Dermis microvascular lymphatic vessel endothelial cell (primary cell): ENCODE data around the gene RAD51B. TPM values are rescaled to one million over a fixed set of nuclear protein-coding genes. Genes with fewer than 3 reads are reported as not detected.
"Not testable (repeated sequence)": the region's sequence is repeated elsewhere in the genome, so short reads cannot be mapped to it uniquely, and the experiment has no call there.

Experiments used
- DNase-seq, 2 donors: peaks; one replicate each; pipeline versions ENCODE4 v3.0.0 to v3.0.0-alpha.2; 2010; ENCODE audit warnings: low read depth in 2 of 2
- total RNA-seq: library from RNA; depleted of rRNA; stranded (reverse); fragments of >200 nt; gene quantifications from 2 replicates; pipeline ENCODE4 v1.2.1, GENCODE V29; 2014

RAD51B gene
- total RNA-seq, 1 donor from 2014 or later = 9.2 TPM

- no peak for DNase-seq
These were observed 200.9 kb downstream of the RAD51B start for GRCh38 chr14:68020493-68020892.

- DNase-seq = no peak
These were observed 201.6 kb downstream of the RAD51B start for GRCh38 chr14:68020999-68021663.

- DNase-seq = no peak
These were observed 207.7 kb downstream of the RAD51B start for GRCh38 chr14:68027276-68027675.

GRCh38 chr14:68028075-68028474 is 208.5 kb downstream of the RAD51B start:
- no peak for DNase-seq

- not testable (repeated sequence) for DNase-seq
These were observed 211.4 kb downstream of the RAD51B start for GRCh38 chr14:68031011-68031410.

GRCh38 chr14:68032154-68032553 is 212.6 kb downstream of the RAD51B start:
- DNase-seq = no peak

- DNase-seq = no peak
These were observed 213.9 kb downstream of the RAD51B start for GRCh38 chr14:68033336-68033932.

GRCh38 chr14:68034896-68035295 is 215.3 kb downstream of the RAD51B start:
- DNase-seq = no peak

GRCh38 chr14:68036202-68036601 is 216.6 kb downstream of the RAD51B start:
- DNase-seq = no peak

GRCh38 chr14:68039593-68039992 is 220.0 kb downstream of the RAD51B start:
- DNase-seq = peak; percentile 9 to 55

- no peak for DNase-seq
These were observed 221.2 kb downstream of the RAD51B start for GRCh38 chr14:68040633-68041369.

GRCh38 chr14:68041876-68042354 is 222.3 kb downstream of the RAD51B start:
- no peak for DNase-seq

GRCh38 chr14:68042586-68043210 is 223.1 kb downstream of the RAD51B start:
- DNase-seq = no peak

- no peak for DNase-seq
These were observed 224.2 kb downstream of the RAD51B start for GRCh38 chr14:68043752-68044151.

- no peak for DNase-seq
These were observed 228.3 kb downstream of the RAD51B start for GRCh38 chr14:68047906-68048305.

GRCh38 chr14:68048815-68049214 is 229.2 kb downstream of the RAD51B start:
- not testable (repeated sequence) for DNase-seq

- DNase-seq = no peak
These were observed 230.6 kb downstream of the RAD51B start for GRCh38 chr14:68050177-68050576.

- no peak for DNase-seq
These were observed 231.6 kb downstream of the RAD51B start for GRCh38 chr14:68051146-68051545.

- DNase-seq = no peak
These were observed 240.6 kb downstream of the RAD51B start for GRCh38 chr14:68060198-68060597.

- DNase-seq = no peak
These were observed 243.1 kb downstream of the RAD51B start for GRCh38 chr14:68062651-68063050.

GRCh38 chr14:68065322-68065721 is 245.7 kb downstream of the RAD51B start:
- DNase-seq = no peak

- no peak for DNase-seq
These were observed 255.3 kb downstream of the RAD51B start for GRCh38 chr14:68074765-68075381.
